GM10266 (cell line): ENCODE results near the gene RADX.

Experiments
- DNase-seq: peaks from one replicate; pipeline ENCODE4 v3.0.0; 2012; ENCODE audit errors: extremely low spot score
- CTCF ChIP-seq: IDR thresholded peaks from 2 replicates; pipeline ENCODE4 v1.5.1; 2012; ENCODE audit warnings: mild to moderate bottlenecking, low read depth; ENCODE audit not compliant: control insufficient read depth, insufficient read depth; ENCODE audit errors: missing control alignments

Gene RADX

GRCh38 chrX:106680716-106681115, 68.9 kb downstream of the RADX start:
- no peak for TF ChIP-seq CTCF
- DNase-seq = no peak

- TF ChIP-seq CTCF = no peak
- no peak for DNase-seq
Measured at GRCh38 chrX:106684207-106684606, 72.4 kb downstream of the RADX start.

- TF ChIP-seq CTCF = no peak
- no peak for DNase-seq
Measured at GRCh38 chrX:106692425-106693065, 80.8 kb downstream of the RADX start.

- no peak for DNase-seq
Measured at GRCh38 chrX:106696502-106696901, 84.7 kb downstream of the RADX start.

GRCh38 chrX:106698693-106699092, 86.9 kb downstream of the RADX start:
- no peak for TF ChIP-seq CTCF
- DNase-seq = no peak

More at GRCh38 chrX:106696502-106696901, 84.7 kb downstream of the RADX start:
- no peak for TF ChIP-seq CTCF

GRCh38 chrX:106702636-106703035, 90.9 kb downstream of the RADX start:
- no peak for TF ChIP-seq CTCF
- DNase-seq = no peak

GRCh38 chrX:106706466-106706865, 94.7 kb downstream of the RADX start:
- DNase-seq = no peak
- no peak for TF ChIP-seq CTCF
